ENCODE results near the gene SKIDA1. TPM values are rescaled to one million over a fixed set of nuclear protein-coding genes. Genes with fewer than 3 reads are reported as not detected.

The SKIDA1 gene
- total and polyA plus RNA-seq, 4 donors, result 0.63 to 2.6 (median 1.6) TPM

GRCh38 chr10:21528236-21529031 is 3.0 kb upstream of the SKIDA1 start:
- Histone ChIP-seq H3K36me3 (ENCODE audit: control insufficient read depth in 4 of 4, insufficient read depth in 3 of 4, low read depth in 1 of 4, low read length in 3 of 4) (no peaks in the 10 kb centered on the region), H3K9me3 (ENCODE audit: control insufficient read depth in 4 of 4, low read length in 3 of 4) (no peaks in the 10 kb centered on the region), H3K27me3 (ENCODE audit: control insufficient read depth in 4 of 4, insufficient read depth in 4 of 4, low read length in 3 of 4) (no peaks in the 10 kb centered on the region), H3K27ac (ENCODE audit: low read depth in 1 of 2, low read length in 2 of 2) (peak overlapping the region; percentile 96 to 97), H3K4me1 (ENCODE audit: control insufficient read depth in 4 of 4, insufficient read depth in 4 of 4, low read length in 3 of 4) (peaks cover 0 to 31% (median 14%) of the 10 kb centered on the region in 4 donors), H3K9ac (ENCODE audit: low read depth in 1 of 2, low read length in 2 of 2) (peak overlapping the region; percentile 61 to 75), H3K4me3 (ENCODE audit: low read depth in 1 of 3, low read length in 3 of 3) (peak overlapping the region in 2 of 3 donors; percentile 53 to 82)
- TF ChIP-seq MAX (IDR thresholded peaks at IDR 0.05) (no peak), RAD21 (IDR thresholded peaks at IDR 0.05) (no peak), GABPA (IDR thresholded peaks at IDR 0.05 in 1 of 2, conservative IDR thresholded peaks at IDR 0.05 in 1 of 2) (no peak), TAF1 (conservative IDR thresholded peaks at IDR 0.05) (no peak)
- DNase-seq (ENCODE audit: low spot score), result no peak
- WGBS, result 52% methylated on average over 8 of the region's 8 CpGs

GRCh38 chr10:21527598-21528235 is 2.2 kb upstream of the SKIDA1 start:
- Histone ChIP-seq H3K9ac (ENCODE audit: low read depth in 1 of 2, low read length in 2 of 2) (peak overlapping the region; percentile 61 to 75), H3K27me3 (ENCODE audit: control insufficient read depth in 4 of 4, insufficient read depth in 4 of 4, low read length in 3 of 4) (no peaks in the 10 kb centered on the region), H3K36me3 (ENCODE audit: control insufficient read depth in 4 of 4, insufficient read depth in 3 of 4, low read depth in 1 of 4, low read length in 3 of 4) (no peaks in the 10 kb centered on the region), H3K27ac (ENCODE audit: low read depth in 1 of 2, low read length in 2 of 2) (peak overlapping the region; percentile 96 to 97), H3K9me3 (ENCODE audit: control insufficient read depth in 4 of 4, low read length in 3 of 4) (no peaks in the 10 kb centered on the region), H3K4me3 (ENCODE audit: low read depth in 1 of 3, low read length in 3 of 3) (peak overlapping the region; percentile 53 to 82 (median 74)), H3K4me1 (ENCODE audit: control insufficient read depth in 4 of 4, insufficient read depth in 4 of 4, low read length in 3 of 4) (peaks cover 0 to 26% (median 8%) of the 10 kb centered on the region in 4 donors)
- 14% methylated on average over 18 of the region's 18 CpGs for WGBS
- TF ChIP-seq FOXA1 (IDR thresholded peaks at IDR 0.05) (no peak), GABPA (IDR thresholded peaks at IDR 0.05 in 1 of 2, conservative IDR thresholded peaks at IDR 0.05 in 1 of 2) (no peak), TAF1 (conservative IDR thresholded peaks at IDR 0.05) (no peak), EGR1 (IDR thresholded peaks at IDR 0.05; ENCODE audit: low read depth in 2 of 2) (no peak), NR2F2 (IDR thresholded peaks at IDR 0.05) (no peak), YY1 (IDR thresholded peaks at IDR 0.05) (peak; percentile 15), SP1 (IDR thresholded peaks at IDR 0.05) (no peak), FOXA2 (IDR thresholded peaks at IDR 0.05) (no peak), JUND (IDR thresholded peaks at IDR 0.05) (no peak)
- no peak for DNase-seq (ENCODE audit: low spot score)

GRCh38 chr10:21526860-21527597 is 1.5 kb upstream of the SKIDA1 start:
- TF ChIP-seq HNF4A (conservative IDR thresholded peaks at IDR 0.05), result peak in 1 of 2 donors; percentile 3
- TF ChIP-seq ZBTB33 (IDR thresholded peaks at IDR 0.05), result no peak
- TF ChIP-seq EGR1 (IDR thresholded peaks at IDR 0.05; ENCODE audit: low read depth in 2 of 2), result peak in 1 of 2 donors; percentile 3
- H3K36me3 ChIP-seq (ENCODE audit: control insufficient read depth in 4 of 4, insufficient read depth in 3 of 4, low read depth in 1 of 4, low read length in 3 of 4), result no peaks in the 10 kb centered on the region
- no peaks in the 10 kb centered on the region for H3K27me3 ChIP-seq (ENCODE audit: control insufficient read depth in 4 of 4, insufficient read depth in 4 of 4, low read length in 3 of 4)
- 1% methylated on average over 68 of the region's 68 CpGs for WGBS
- peak overlapping the region; percentile 74 to 82 (median 74) for H3K4me3 ChIP-seq (ENCODE audit: low read depth in 1 of 3, low read length in 3 of 3)
- H3K4me1 ChIP-seq (ENCODE audit: control insufficient read depth in 4 of 4, insufficient read depth in 4 of 4, low read length in 3 of 4), result peaks cover 0 to 23% (median 7%) of the 10 kb centered on the region in 4 donors
- DNase-seq (ENCODE audit: low spot score), result peak; percentile 78
- peak overlapping the region; percentile 96 to 97 for H3K27ac ChIP-seq (ENCODE audit: low read depth in 1 of 2, low read length in 2 of 2)
- no peaks in the 10 kb centered on the region for H3K9me3 ChIP-seq (ENCODE audit: control insufficient read depth in 4 of 4, low read length in 3 of 4)
- H3K9ac ChIP-seq (ENCODE audit: low read depth in 1 of 2, low read length in 2 of 2), result peak overlapping the region; percentile 98 to 99

Data from liver (tissue), 9 donors.